HG03060 (cell line): Measurements from ENCODE around the gene IL1RAP.

Experiments
- ATAC-seq: cut with Tn5 transposase; IDR thresholded peaks from one replicate; pipeline ENCODE4 v1.9.1; 2021; ENCODE audit warnings: low read depth, moderate number of reproducible peaks; ENCODE audit not compliant: unreplicated experiment

Gene IL1RAP

DNA sequence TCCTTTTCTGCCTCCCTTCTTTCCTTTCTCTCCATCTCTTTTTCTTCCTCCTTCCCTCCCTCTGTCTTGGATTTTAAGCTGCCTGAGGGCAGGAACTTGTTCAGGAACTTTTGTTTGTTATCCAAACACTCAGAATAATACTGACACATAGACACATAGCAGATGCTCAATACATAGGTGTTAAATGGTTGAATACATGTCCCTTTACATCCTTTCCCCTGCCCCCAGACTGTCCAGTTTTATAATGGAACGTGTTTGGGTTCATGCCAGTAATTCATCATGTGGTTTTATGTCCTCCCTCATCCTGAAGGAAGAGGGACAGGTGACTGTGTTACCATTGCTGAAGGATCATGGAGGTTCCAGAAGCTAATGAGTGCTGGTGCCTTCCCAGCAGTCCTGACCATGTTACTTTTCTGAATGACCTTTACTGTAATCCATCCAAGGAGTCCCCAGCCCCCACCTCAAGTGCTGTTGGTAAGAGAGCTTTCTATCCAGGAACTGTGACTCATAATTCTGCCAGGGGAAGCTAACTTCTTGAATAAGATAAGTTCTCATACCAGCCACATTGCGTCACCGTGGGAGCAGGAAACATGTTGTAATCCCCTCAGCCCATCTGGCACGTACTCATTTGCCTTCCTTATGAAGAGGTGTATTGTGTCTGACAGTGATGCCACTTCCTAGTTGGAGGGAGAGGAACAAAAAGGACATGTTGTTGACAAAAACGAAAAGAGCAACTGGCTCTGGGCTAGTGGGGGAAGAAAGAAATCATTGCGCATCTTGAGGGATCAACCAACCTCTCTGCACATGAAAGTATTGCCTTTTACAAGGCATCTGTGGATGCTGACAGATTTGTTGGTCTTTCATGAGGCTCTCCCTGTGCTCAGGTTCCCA lies 52.4 kb downstream of the IL1RAP start:
- ATAC-seq, result no peak

DNA sequence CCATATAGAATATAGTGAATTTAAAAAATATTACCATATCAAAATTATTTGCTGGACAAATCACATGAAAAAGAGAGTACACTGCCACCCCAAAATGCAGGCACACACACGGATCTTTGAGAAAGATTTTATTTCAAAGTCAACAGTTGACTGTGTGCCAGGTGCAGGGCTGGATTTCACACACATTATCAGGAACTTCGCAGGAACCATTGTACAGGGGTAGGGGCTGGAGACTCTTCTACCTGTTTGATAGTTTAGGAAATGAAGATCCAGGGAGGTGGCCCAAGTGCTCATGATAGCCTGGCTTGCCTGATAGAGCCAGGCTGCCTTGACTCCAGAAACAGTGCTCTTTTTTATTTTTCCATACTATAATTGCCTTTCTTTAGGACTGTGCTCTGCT lies 54.2 kb downstream of the IL1RAP start:
- no peak for ATAC-seq

- ATAC-seq, result no peak
Measured at GRCh38 chr3:190574473-190574872, 60.6 kb downstream of the IL1RAP start.

DNA sequence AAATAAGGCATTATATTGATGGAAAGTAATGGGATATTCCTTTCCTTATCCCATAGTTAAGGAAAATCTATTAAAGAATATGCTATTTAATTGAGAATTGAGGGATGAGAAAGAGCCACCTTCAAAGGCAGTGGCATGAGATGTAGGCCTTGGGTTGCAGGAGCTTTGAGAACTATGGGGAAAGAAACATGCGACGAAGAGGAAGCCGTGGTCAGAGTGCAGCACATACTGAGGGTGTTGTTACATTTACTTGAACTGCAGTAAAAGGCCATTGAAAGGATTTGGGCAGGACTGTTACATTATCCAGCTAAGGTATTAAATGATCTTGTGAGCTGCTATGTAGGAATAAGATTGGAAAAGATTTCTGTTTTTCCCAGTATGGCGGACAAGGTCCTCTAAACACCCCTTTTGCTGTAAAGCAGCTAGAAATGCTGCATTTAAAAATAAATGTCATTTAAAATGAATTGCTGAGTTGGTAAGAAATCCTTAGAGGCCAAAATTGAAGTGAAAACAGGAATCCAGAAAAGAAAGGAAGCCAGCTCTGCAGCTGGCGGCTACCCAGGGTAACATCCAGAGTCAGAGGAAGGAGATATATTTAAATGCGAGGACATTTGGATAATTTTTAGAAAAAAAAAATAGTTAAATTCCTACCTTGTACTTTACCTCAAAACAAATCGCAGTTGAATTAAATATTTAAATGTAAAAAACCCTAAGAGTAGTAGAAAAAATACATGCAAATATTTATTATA lies 61.7 kb downstream of the IL1RAP start:
- no peak for ATAC-seq

GRCh38 chr3:190577225-190577624 lies 63.3 kb downstream of the IL1RAP start:
- no peak for ATAC-seq

DNA sequence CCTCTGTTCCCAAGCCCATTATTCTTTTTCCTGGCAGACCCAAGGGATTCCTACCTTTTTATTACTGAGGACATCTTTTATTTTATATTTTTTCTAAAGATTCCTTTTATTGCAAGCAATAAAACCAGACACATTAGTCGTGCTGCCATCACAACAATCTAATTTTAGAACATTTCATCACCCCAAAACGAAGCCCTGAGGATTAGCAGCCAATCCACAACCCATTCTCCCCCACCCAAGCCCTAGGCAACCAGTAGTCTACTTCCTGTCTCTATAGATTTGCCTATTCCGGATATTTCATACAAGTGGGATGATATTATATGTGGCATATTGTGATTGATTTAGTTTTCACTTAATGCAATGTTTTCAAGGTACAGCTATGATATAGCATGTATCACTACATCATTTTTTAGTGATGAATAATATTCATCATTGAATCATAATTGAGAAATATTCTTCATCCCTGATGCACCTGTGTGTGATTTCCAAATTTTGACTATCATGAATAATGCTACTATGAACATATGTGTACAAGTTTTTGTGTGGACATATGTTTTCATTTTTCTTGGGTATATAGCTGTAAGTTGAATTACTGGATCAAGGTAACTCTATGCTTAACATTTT lies 65.7 kb downstream of the IL1RAP start:
- ATAC-seq, result no peak

DNA sequence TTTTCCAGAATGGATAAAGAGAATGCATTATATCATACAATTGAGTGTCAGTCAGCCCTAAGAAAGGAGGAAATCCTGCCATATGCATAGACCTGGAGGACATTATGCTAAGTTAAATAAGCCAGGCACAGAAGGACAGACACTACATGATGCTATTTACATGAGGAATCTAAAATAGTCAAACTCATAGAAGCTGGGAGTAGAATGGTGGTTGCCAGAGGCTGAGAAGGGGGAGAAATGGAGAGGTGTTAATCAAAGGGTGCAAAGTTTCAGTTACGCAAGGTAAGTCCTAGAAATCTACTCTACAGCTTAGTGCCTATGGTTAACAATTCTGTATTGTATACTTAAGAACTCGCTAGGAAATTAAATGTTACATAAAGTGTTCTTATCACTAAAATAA lies 66.5 kb downstream of the IL1RAP start:
- no peak for ATAC-seq

DNA sequence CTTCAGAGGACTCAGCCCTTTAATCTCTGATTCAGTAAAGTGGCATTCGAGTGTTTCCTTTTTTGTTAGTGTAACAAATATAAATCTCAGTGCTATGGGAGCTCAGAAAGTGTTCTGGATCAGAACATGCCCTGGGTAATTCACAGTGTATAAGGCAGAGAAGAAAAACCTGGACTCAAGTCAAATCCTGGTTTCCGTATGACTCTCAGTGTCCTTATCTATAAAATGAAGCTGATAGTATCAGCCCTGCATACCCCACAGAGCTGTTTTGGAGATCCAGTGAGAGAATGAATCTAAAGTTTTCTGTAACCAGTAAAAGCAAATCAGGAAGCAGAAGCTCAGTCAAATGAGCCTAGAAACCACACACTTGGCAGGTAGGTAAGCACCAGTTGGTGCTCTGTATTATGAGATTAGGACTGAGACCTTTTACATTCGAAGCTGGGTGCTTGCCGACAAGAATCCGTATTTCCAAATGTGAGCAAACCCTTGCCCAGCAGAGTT lies 67.2 kb downstream of the IL1RAP start:
- ATAC-seq, result no peak

- no peak for ATAC-seq
Measured at GRCh38 chr3:190582667-190583066, 68.8 kb downstream of the IL1RAP start.

- peak; percentile 37 for ATAC-seq
Measured at GRCh38 chr3:190585805-190586630, 72.1 kb downstream of the IL1RAP start.

- ATAC-seq, result peak; percentile 56
Measured at GRCh38 chr3:190586631-190587011, 72.7 kb downstream of the IL1RAP start.

DNA sequence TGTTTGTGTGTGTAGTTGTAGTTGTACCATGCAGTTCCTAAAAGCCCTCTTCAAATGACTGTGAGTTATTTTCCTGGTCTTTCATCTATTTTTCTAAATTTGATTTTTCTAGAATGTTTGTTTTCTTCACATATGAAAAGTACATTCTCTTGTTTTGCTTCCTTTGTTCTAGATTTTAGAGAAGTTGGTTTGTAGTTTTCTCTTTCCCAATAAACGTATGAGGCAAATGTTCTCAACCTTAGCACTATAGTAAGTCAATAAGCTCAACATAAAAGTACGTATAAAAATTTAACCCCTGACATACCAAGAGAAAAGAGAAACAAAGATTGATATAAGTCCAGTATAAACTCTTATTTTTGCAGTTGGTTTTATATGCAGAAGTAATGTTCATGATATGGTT lies 74.7 kb downstream of the IL1RAP start:
- no peak for ATAC-seq

DNA sequence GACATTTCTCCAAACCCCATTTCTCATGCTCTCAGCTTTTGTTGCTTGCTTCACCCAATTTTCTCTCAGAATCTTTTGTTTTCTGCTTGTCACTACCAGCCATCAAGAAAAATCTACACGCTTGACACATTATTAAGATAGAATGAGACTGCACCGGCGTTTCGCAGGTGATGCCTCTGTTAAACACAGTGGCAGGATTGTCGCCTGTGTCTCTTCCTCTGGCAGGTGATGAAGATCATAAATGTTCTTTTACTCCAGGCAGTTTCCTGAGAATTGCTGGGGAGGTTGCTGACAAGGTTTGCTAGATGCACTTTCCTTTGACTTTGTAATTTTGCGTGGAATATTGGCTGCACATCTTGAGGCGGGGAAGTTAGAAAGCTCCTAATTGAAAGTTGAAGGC lies 75.4 kb downstream of the IL1RAP start:
- ATAC-seq, result no peak

GRCh38 chr3:190591080-190591479 lies 77.2 kb downstream of the IL1RAP start:
- no peak for ATAC-seq

- no peak for ATAC-seq
Measured at GRCh38 chr3:190593075-190593474, 79.2 kb downstream of the IL1RAP start.

- no peak for ATAC-seq
Measured at GRCh38 chr3:190594171-190594570, 80.3 kb downstream of the IL1RAP start.

GRCh38 chr3:190595179-190595795 lies 81.4 kb downstream of the IL1RAP start:
- no peak for ATAC-seq

DNA sequence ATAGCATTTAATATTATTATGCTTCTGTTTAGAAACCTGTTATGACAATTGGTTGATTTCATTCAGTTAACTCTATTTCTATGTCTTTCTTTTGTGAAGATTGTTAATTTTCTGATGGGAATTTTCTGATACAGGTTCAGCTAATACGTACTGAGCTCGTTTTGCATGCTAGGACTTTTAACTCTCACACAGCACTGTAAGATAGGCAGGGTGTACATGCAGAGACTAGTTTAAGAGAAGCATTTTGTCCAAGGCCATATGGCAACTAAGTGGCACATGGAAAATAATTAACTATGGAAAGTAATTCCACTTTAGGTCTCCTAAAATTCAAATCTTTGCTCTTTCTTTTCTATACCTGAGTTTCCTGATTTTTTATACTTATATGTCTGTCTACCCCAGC lies 81.9 kb downstream of the IL1RAP start:
- no peak for ATAC-seq

DNA sequence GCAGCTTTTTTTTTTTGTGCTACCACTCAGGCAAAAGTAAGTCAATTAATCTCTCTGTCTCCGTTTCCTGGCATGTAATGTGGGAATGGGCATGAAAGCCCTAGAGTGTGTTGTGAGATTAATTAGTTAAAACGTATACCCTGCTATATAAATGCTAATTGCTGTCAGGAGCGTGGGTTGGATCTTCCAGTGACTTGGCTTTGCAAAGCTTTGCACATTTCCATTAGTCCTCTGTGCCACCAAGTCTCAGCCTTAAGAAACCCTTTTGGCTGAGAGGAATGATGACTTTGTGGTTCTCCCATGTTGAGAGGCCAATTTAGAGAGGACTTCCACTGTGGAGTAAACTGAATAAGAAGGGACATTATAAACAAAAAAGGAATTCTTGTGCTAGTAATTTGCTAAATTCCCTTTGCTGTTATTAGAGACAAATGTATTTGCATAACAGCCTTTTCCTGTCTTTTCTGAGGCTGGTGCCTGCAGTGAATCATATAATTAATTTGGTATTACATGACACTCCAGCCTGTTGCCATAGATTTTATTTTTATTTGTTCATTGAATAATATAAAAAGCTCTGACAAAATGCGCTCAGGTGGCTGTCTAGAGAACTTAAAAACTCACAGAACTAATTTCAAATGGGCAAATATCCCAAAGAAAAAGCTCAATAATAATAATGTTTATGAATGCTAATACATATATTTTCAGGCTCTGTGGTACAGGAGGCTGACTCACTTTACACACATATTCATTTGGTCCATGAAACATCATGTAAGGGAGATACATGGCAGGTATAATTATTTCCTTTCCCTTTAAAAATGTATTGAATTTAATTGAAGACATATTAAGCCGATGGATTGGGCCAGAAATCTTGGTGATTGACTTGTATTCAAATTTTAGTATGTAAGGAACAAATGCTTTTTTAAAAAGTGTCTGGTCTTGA lies 82.7 kb downstream of the IL1RAP start:
- no peak for ATAC-seq
